Measurements from ENCODE around the gene PCGF1. TPM values are rescaled to one million over a fixed set of nuclear protein-coding genes. Genes with fewer than 3 reads are reported as not detected.

The PCGF1 gene
- total and polyA plus RNA-seq, 2 of the 8 experiments (the other 6 are each of a cell fraction or from before 2014, with no cell fraction given) = 10.0 to 23.7 TPM

- TF ChIP-seq, protein P1, sequence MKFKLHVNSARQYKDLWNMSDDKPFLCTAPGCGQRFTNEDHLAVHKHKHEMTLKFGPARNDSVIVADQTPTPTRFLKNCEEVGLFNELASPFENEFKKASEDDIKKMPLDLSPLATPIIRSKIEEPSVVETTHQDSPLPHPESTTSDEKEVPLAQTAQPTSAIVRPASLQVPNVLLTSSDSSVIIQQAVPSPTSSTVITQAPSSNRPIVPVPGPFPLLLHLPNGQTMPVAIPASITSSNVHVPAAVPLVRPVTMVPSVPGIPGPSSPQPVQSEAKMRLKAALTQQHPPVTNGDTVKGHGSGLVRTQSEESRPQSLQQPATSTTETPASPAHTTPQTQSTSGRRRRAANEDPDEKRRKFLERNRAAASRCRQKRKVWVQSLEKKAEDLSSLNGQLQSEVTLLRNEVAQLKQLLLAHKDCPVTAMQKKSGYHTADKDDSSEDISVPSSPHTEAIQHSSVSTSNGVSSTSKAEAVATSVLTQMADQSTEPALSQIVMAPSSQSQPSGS (IDR thresholded peaks at IDR 0.05; ENCODE audit: low read length) = no peak
- no peak for TF ChIP-seq JUND (IDR thresholded peaks at IDR 0.05; ENCODE audit: low read length)
- TF ChIP-seq CREB1 (IDR thresholded peaks at IDR 0.05) = no peak
- no peak for TF ChIP-seq CTBP2 (IDR thresholded peaks at IDR 0.05; ENCODE audit: borderline replicate concordance, insufficient read depth, insufficient read length, low read length)
- TF ChIP-seq, protein P2, sequence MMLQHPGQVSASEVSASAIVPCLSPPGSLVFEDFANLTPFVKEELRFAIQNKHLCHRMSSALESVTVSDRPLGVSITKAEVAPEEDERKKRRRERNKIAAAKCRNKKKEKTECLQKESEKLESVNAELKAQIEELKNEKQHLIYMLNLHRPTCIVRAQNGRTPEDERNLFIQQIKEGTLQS (IDR thresholded peaks at IDR 0.05; ENCODE audit: insufficient read depth, low read depth, low read length) = no peak
- no peak for TF ChIP-seq CHD1 (IDR thresholded peaks at IDR 0.05; ENCODE audit: low read depth, low read length)
- no peak for TF ChIP-seq EZH2 (IDR thresholded peaks at IDR 0.05; ENCODE audit: low read depth, low read length, severe bottlenecking)
Measured at GRCh38 chr2:74535440-74535965, 28.0 kb upstream of the PCGF1 start (continued).
